Activated CD8-positive, alpha-beta memory T cell treated with anti-CD3 and anti-CD28 coated beads, Interleukin-2, amount 50 U/mL, for 48 hours (primary cell): ENCODE measurements around the gene TPH2.

Source experiments
- DNase-seq: peaks from one replicate; pipeline ENCODE4 v3.0.0-alpha.2; 2020

The TPH2 gene

GRCh38 chr12:71938728-71939385 is at the start of gene TPH2:
TSS of gene TPH2 (plus strand) at chr12:71938845. CDS start at chr12:71938987, 142 bp downstream.
- peak; percentile 75 for DNase-seq

GRCh38 chr12:71890475-71890874 is 48.2 kb upstream of the TPH2 start:
- no peak for DNase-seq

GRCh38 chr12:71892059-71892458 is 46.6 kb upstream of the TPH2 start:
- DNase-seq: no peak

DNA sequence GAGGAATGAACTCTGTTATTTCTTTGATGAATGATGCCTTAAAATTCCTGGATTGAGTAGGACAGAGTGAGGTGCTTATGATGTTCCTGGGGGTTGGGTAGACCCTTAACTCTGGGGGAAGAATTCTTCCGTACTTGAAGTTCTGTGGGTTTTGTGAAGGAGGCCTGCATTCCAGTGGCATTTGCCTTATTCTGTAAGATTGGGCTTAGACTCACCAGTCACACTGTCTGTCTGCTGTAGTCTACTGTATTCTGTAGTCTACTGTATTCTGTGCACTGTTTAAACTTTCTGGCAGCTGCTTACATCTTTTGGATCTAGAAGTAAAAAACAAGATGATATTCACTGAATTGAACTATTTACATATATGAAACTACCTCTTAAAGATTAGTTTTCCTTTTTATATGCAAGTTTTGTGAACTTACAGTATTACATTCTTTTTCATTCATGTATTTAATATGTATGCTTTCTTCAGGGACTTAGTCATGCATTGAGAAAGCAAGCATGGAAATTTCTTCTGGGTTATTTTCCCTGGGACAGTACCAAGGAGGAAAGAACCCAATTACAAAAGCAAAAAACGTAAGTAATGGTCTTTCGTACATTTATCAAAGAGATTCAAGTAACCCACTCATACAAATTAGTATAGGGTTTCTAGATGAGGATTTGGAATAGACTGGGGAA is 42.3 kb upstream of the TPH2 start:
- DNase-seq: no peak

DNA sequence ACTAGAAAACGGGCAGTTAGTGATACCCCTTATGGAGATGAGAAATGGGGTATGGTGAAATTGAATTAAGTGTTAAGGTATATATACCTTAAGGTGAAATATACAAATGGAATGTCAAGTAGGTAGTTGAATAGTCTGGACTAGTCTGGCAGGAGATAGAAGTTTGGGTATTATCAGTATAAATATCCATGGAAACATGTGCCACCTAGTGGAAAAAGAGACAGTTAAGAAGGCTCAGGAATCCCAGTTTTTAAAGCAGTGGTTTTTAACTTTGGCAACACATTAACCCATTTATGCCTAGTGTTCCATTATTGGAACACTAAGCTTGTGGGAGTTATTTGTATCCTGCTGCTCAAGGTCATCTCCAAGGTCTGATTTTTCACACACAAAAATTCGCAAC is 38.6 kb upstream of the TPH2 start:
- no peak for DNase-seq

GRCh38 chr12:71904629-71905028 is 34.0 kb upstream of the TPH2 start:
- DNase-seq: no peak

DNA sequence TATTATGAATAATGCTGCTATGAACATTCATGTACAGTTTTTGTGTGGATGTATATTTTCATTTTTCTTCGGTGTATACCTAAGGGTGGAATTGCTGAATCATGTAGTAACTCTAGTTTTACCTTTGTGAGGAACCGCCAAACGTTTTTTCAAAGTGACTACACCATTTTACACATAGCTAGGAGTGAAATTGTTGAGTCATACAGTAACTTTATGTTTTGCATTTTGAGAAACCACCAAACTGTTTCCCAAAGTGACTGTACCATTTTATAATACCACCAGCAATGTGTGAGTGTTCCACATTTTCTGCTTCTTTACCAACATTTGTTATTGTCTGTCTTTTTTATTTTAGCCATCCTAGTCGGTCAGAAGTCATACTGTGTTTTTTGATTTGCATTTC is 3.1 kb upstream of the TPH2 start:
- DNase-seq: no peak

DNA sequence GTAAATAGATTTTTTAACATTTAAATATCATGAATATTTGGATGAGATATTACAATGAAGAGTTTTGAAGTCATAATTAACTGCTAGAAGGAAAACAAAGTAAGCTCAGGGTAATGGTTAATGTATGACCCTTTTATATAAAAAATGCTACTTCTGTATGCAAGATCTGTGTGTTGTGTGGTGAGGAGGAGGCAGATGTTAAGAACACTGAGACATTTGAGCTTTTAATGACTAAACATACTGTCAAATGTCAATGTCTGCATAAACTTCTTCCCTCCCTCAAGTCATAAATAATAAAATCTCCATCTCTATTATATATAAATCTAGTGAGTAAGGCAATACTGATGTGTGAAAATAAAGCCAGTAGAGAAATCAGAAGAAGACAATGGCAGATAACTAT is 1.4 kb downstream of the TPH2 start:
- no peak for DNase-seq

DNA sequence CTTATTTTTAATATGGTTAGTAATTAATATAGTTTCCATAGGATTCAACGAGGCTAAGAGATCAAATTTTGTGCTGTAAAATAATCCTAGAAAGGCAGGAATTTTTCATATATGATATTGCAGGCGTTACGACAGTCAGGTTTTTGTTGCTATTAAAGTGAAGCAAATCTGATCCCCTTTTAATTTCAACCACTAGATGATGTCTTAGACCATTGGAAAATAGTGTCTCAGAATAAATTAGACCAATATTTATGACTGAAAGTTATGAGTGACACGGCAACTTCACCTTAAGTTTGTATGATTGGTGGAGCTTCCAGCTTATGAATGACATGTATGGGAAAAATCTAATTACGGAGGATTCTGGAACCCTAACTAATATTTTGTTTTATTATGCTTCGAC is 2.5 kb downstream of the TPH2 start:
- no peak for DNase-seq

- DNase-seq: no peak
Measured at GRCh38 chr12:71942259-71942658, 3.6 kb downstream of the TPH2 start.

GRCh38 chr12:71942703-71943102 is 4.1 kb downstream of the TPH2 start:
- DNase-seq: no peak

- no peak for DNase-seq
Measured at GRCh38 chr12:71945121-71945520, 6.5 kb downstream of the TPH2 start.

DNA sequence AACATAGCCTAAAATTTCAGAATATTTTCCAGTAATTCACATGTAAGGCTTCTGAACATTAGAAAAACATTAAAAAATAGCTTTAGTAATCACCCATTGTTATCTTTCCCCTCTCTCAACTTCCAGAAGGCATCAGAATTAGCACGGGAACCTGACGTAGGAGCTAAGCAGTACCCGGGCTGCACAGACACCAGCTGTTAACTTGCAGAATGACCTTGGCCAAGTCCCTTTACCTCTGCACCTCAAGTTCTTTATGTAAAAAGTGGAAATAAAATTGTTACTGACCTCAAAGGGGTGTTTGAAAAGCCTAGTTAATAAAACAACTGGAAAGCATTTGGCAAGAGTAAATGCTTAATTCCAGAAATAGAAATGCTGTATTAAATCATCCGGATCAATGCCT is 7.2 kb downstream of the TPH2 start:
- DNase-seq: no peak

- DNase-seq: no peak
Measured at GRCh38 chr12:71947645-71948105, 9.0 kb downstream of the TPH2 start.

- DNase-seq: no peak
Measured at GRCh38 chr12:71948390-71948789, 9.7 kb downstream of the TPH2 start.

DNA sequence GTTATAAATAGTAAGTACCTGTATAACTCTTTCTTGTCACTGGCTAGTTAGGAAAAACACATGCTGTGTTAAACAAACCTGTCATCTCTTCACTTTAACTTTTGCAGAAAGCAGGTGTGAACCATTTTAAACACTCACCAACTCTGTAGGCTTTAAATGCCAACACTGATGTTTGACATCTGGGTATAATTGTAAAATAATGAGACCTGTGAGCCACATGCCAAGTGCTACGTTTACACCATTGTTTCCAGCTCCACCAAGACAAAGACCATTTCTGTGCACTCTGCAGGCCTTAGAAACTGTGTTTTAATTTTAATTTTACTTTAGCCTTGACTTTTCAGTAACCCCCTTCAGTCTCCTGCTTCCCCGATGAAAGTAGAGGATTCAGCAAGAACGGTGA is 11.0 kb downstream of the TPH2 start:
- no peak for DNase-seq

- no peak for DNase-seq
Measured at GRCh38 chr12:71950404-71950803, 11.8 kb downstream of the TPH2 start.

DNA sequence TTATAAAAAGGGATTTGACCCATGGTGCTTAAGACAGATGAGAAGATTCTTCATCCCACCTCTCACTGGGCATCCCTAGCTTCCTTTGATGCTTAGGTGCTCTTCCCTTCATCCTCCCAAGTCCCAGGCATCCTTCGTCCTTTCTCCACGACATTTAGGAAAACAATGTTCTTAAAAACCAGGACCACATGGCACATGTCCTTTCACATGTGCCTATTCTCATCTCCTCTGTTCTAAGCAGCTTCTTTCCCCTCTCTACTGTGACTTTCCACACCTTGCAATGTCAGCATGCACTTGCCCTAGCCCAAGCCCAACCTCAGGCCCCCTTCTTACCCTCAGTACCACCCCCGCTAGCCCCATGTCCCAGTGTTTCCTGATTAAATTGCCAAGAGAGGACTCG is 12.2 kb downstream of the TPH2 start:
- no peak for DNase-seq

DNA sequence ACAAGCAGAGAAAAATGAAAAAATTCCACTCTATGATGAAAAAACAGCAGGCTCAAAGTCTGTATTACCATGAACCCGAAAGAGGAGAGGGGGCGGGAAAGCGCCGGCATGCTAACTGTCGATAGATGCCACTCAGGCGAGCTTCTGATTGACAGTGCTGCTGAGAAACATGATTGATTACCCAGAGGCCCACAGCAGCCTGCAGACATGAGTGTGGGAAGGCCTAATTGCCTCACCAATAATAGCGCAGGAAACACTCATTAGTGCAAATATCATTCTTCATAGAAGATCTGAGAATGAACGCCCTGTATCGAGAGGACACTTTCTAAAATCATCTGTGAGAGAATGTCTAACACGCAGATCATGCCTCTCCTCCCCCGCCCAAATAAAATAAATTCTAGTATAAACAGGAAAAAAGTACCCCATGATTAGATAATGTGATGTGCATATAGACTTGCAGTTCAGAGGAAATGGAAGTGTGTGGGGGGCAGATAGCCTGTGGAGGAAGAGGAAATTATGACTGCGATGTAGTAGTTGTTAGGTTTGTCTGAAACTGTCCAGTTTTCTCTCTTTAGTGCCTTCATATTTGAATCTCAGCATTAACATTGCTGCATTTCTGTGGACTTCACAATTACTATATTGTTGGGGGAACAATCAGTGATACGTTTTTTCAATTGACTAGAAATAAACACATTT is 15.6 kb downstream of the TPH2 start:
- no peak for DNase-seq

GRCh38 chr12:71954861-71955260 is 16.2 kb downstream of the TPH2 start:
- DNase-seq: no peak

DNA sequence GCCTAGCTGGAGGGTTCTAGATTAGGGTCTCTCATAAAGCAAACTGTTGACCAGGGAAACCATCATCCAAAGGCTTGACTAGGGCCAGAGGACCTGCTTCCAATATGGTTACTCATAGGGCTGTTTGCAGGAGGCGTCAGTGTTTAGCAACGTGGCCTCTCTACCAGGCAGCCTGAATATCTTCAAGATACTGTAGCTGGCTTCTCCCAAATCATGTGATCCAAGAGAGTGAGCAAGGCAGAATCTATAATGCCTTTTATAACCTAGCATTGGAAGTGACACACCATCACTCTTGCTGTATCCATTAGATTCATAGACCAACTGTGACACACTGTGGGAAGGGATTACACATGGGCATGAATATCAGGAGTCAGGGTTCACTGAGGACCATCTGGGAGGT is 17.3 kb downstream of the TPH2 start:
- DNase-seq: no peak

DNA sequence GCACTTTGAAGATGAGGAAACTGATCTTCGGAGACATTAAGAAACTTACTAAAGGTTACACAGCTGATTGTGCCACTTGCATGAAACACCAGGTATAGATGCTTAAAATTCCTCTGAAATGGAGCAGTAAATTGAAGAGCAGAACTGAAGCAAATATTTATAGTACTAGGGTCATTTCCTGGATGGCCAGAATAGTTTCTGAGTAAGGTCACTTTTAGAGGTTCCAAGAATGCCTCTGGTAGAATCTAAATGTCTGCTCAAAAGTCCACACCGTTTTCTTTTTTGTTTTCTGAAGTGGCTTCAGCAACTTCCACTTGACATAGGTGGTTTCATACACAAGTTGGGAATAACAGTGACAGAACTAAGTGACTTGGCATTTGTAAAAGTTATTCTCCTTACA is 19.4 kb downstream of the TPH2 start:
- no peak for DNase-seq

- no peak for DNase-seq
Measured at GRCh38 chr12:71958457-71958856, 19.8 kb downstream of the TPH2 start.

DNA sequence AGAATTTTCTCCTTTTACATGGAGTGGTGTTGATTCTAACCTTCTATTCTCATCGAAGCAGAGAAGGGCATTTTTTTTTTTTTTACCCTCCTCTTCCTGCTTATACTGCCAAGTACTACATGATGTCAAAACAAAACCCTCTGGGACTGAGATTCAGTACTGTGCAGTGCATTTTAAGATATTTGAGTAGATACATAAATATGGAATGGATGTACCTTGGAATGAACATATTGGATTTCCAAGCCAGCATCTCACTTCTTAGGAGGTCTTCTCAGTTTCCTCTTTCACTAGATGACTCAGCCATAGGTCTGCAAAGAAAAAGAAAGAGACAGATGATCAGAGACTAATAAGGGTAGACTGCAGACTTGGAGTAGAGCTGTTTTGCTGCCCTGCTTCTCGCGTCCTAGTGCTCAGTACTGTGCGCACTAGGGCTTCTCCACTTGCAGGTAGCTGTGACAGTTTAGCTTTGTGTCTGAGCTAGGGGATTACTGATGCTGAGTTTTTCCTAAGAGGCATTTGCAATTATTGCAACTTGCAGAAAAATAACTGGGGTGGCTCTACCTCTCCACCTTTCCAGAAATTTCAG is 20.4 kb downstream of the TPH2 start:
- DNase-seq: no peak
